SU-DHL-6 (cell line): Measurements from ENCODE around the gene ILDR2.

ENCODE experiments used
- H2AFZ ChIP-seq: fragments of 200-600 bp; sonication (generic); 2 replicates; pipeline ENCODE4 v1.6.1; 2014; ENCODE audit warnings: low read depth, mild to moderate bottlenecking, moderate library complexity, mixed read lengths, antibody characterized with exemption, low read length; ENCODE audit not compliant: severe bottlenecking
- H3F3A ChIP-seq: fragments of 200-600 bp; shearing (Covaris generic); 2 replicates; pipeline ENCODE4 v1.6.0; 2016; ENCODE audit warnings: antibody characterized with exemption, mild to moderate bottlenecking; ENCODE audit not compliant: insufficient read depth
- H3K27ac ChIP-seq: fragments of 200-600 bp; sonication (generic); 2 replicates; pipeline ENCODE4 v1.5.1; 2016; ENCODE audit warnings: low read depth, mild to moderate bottlenecking, low read length, moderate library complexity, mixed read lengths
- H3K27me3 ChIP-seq: fragments of 200-600 bp; sonication (generic), shearing (Covaris generic); 2 replicates; pipeline ENCODE4 v1.6.0; 2014; ENCODE audit warnings: mild to moderate bottlenecking, low read length
- H3K36me3 ChIP-seq: fragments of 200-600 bp; sonication (generic); 2 replicates; pipeline ENCODE4 v1.6.1; 2014; ENCODE audit warnings: mild to moderate bottlenecking, low read length, mixed read lengths
- H3K4me2 ChIP-seq: fragments of 300-600, 200-600 bp; shearing (Covaris generic), sonication (generic); 2 replicates; pipeline ENCODE4 v1.6.0; 2014; ENCODE audit warnings: low read length, low read depth, mild to moderate bottlenecking; ENCODE audit not compliant: poor library complexity, severe bottlenecking
- H3K4me3 ChIP-seq: fragments of 200-600 bp; sonication (generic); 2 replicates; pipeline ENCODE4 v1.5.1; 2014; ENCODE audit warnings: antibody characterized with exemption, low read length, mild to moderate bottlenecking, mixed read lengths; ENCODE audit not compliant: insufficient read depth, poor library complexity, severe bottlenecking
- H3K79me2 ChIP-seq: fragments of 200-600 bp; sonication (generic); 2 replicates; pipeline ENCODE4 v1.6.1; 2014; ENCODE audit warnings: mild to moderate bottlenecking, low read length, moderate library complexity; ENCODE audit not compliant: insufficient read depth
- H3K9ac ChIP-seq: fragments of 200-600 bp; sonication (generic); 2 replicates; pipeline ENCODE4 v1.7.0; 2014; ENCODE audit warnings: mild to moderate bottlenecking, low read length
- H3K9me2 ChIP-seq: fragments of 200-600 bp; sonication (generic); replicated peaks from 2 replicates; pipeline ENCODE4 v1.6.1; 2014; ENCODE audit warnings: low read length; ENCODE audit not compliant: insufficient read depth
- H3K9me3 ChIP-seq: fragments of 200-600 bp; sonication (generic); 2 replicates; pipeline ENCODE4 v1.6.1; 2014; ENCODE audit warnings: low read length, mixed read lengths; ENCODE audit not compliant: insufficient read depth
- H4K20me1 ChIP-seq: fragments of 200-600 bp; sonication (generic); 2 replicates; pipeline ENCODE4 v1.6.1; 2014; ENCODE audit warnings: low read depth, mild to moderate bottlenecking, antibody characterized with exemption, low read length, moderate library complexity, mixed read lengths
- EZH2phosphoT487 ChIP-seq: fragments of 200-600 bp; sonication (generic), shearing (Covaris generic); conservative IDR thresholded peaks from 2 replicates; pipeline ENCODE4 v1.6.1; 2018; ENCODE audit warnings: mild to moderate bottlenecking, antibody characterized with exemption, low read length, moderate library complexity, mixed read lengths
- TF ChIP-seq, protein P1 (sequence below): fragments of 200-600 bp; sonication (generic); IDR thresholded peaks from one replicate; pipeline ENCODE4 v1.5.1; 2017; ENCODE audit warnings: antibody characterized with exemption, mild to moderate bottlenecking, low read length, moderate library complexity; ENCODE audit not compliant: insufficient read depth, poor library complexity, severe bottlenecking

Gene ILDR2

DNA sequence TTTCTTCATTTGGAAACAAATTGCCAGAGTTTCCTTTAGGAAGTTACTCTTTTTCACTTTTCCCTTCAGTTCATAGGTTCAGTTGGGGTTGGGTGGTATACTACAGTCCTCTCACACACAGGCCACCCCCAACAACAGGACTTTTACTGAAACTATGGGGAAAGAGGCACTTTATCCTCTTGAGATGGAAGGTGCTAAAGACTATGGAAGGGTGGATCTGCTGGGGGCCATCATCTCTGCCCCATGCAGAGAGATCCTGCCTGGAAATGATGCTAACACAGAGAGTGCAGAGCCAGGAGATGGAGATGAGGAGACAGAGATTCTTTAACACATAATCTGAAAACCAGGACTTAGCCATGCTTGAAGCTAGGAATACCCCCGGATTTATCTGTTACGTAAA lies 24.3 kb downstream of the ILDR2 start:
- H4K20me1 ChIP-seq = no peaks in the 10 kb centered on the region
- H3K4me2 ChIP-seq = no peak overlapping the region
- no peak overlapping the region for H3K4me3 ChIP-seq
- no peaks in the 10 kb centered on the region for H3F3A ChIP-seq
- no peaks in the 10 kb centered on the region for H3K9me2 ChIP-seq
- H3K9ac ChIP-seq = no peak overlapping the region
- no peaks in the 10 kb centered on the region for H3K9me3 ChIP-seq
- no peak overlapping the region for H3K27ac ChIP-seq
- no peaks in the 10 kb centered on the region for H3K79me2 ChIP-seq
- H2AFZ ChIP-seq = no peak overlapping the region
- TF ChIP-seq EZH2phosphoT487 = no peak
- TF ChIP-seq, protein P1, sequence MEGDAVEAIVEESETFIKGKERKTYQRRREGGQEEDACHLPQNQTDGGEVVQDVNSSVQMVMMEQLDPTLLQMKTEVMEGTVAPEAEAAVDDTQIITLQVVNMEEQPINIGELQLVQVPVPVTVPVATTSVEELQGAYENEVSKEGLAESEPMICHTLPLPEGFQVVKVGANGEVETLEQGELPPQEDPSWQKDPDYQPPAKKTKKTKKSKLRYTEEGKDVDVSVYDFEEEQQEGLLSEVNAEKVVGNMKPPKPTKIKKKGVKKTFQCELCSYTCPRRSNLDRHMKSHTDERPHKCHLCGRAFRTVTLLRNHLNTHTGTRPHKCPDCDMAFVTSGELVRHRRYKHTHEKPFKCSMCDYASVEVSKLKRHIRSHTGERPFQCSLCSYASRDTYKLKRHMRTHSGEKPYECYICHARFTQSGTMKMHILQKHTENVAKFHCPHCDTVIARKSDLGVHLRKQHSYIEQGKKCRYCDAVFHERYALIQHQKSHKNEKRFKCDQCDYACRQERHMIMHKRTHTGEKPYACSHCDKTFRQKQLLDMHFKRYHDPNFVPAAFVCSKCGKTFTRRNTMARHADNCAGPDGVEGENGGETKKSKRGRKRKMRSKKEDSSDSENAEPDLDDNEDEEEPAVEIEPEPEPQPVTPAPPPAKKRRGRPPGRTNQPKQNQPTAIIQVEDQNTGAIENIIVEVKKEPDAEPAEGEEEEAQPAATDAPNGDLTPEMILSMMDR = no peak
- no peaks in the 10 kb centered on the region for H3K36me3 ChIP-seq
- H3K27me3 ChIP-seq = no peaks in the 10 kb centered on the region

DNA sequence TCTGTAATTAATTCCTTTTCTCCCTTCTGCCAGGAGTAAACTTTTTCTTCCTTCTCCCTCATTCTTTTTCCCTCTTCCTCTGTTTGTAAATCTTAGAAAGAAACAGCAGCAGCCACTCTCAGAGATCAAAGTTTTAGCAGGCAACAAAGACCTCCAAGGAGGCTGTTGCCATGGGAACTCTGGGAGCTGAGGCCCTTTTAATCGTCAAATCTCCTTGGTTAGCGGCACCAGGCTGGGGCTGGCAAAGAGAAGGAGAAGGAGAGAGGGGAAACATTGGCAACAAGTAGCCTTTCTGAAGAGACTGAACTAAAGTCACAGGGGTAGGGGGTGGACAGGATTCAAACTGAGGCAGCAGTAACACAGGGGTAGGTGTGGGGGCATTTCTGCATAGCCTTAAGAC lies 25.2 kb downstream of the ILDR2 start:
- TF ChIP-seq EZH2phosphoT487 = no peak
- TF ChIP-seq, protein P1 = no peak
- H3K9ac ChIP-seq = no peak overlapping the region
- no peaks in the 10 kb centered on the region for H3F3A ChIP-seq
- no peaks in the 10 kb centered on the region for H3K79me2 ChIP-seq
- H3K36me3 ChIP-seq = no peaks in the 10 kb centered on the region
- no peak overlapping the region for H3K4me2 ChIP-seq
- no peaks in the 10 kb centered on the region for H3K27me3 ChIP-seq
- no peak overlapping the region for H3K4me3 ChIP-seq
- H4K20me1 ChIP-seq = no peaks in the 10 kb centered on the region
- H3K27ac ChIP-seq = no peak overlapping the region
- H2AFZ ChIP-seq = no peak overlapping the region
- H3K9me3 ChIP-seq = no peaks in the 10 kb centered on the region
- H3K9me2 ChIP-seq = no peaks in the 10 kb centered on the region

DNA sequence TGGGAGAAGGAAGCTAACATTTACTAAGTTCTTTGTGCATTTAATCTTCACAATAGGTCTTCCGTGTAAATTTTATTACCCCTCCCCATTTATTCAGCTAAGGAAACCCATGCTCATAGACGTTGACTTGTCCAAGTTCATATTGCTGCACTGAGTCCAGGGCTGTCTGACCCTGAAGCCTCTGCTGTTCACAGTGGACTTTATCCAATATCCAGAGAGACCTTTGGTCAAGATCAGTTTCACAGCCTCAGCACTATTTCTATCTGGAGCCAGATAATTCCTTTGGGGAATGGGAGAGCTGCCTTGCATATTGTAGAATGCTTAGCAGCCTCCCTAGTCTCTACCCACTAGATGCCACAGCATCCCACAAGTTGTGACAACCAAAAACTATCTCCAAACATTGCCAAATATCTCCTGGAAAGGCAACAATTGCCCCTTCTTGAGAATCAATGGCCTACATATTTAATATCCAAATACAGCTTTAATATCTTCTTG lies 26.4 kb downstream of the ILDR2 start:
- no peaks in the 10 kb centered on the region for H3K27me3 ChIP-seq
- no peaks in the 10 kb centered on the region for H3K79me2 ChIP-seq
- TF ChIP-seq, protein P1 = no peak
- no peak for TF ChIP-seq EZH2phosphoT487
- H3K9me3 ChIP-seq = no peaks in the 10 kb centered on the region
- no peaks in the 10 kb centered on the region for H4K20me1 ChIP-seq
- H3K9me2 ChIP-seq = no peaks in the 10 kb centered on the region
- no peak overlapping the region for H3K4me2 ChIP-seq
- H2AFZ ChIP-seq = no peak overlapping the region
- H3K9ac ChIP-seq = no peak overlapping the region
- no peaks in the 10 kb centered on the region for H3K36me3 ChIP-seq
- H3F3A ChIP-seq = no peaks in the 10 kb centered on the region
- H3K4me3 ChIP-seq = no peak overlapping the region
- H3K27ac ChIP-seq = no peak overlapping the region
